Astrocyte (in vitro differentiated cells and primary cell): ENCODE data around the gene FAM107B. TPM values are rescaled to one million over a fixed set of nuclear protein-coding genes. Genes with fewer than 3 reads are reported as not detected.

ENCODE experiments used
- DNase-seq: peaks from one replicate; pipeline ENCODE4 v3.0.0-alpha.2; 2010; ENCODE audit warnings: low read depth
- FAIRE-seq: peaks from 2 replicates; lab custom pipeline; 2011; peaks lifted over from hg19 to GRCh38; lab: Jason Lieb, UNC
- H2AFZ ChIP-seq: 2 replicates; pipeline ENCODE4 v1.6.0; 2012; ENCODE audit warnings: low read depth, low read length, inconsistent platforms
- H3K27ac ChIP-seq: 2 replicates; pipeline ENCODE4 v1.5.1; 2011; ENCODE audit warnings: low read depth, low read length, inconsistent platforms
- H3K27me3 ChIP-seq: 2 replicates; pipeline ENCODE4 v1.6.0; 2011; ENCODE audit warnings: low read length, inconsistent platforms; ENCODE audit not compliant: insufficient read depth
- H3K36me3 ChIP-seq: 2 replicates; pipeline ENCODE4 v1.5.1; 2011; ENCODE audit warnings: low read length, inconsistent platforms; ENCODE audit not compliant: insufficient read depth
- H3K4me1 ChIP-seq: 2 replicates; pipeline ENCODE4 v1.5.1; 2011; ENCODE audit warnings: low read length, inconsistent platforms; ENCODE audit not compliant: insufficient read depth
- H3K4me2 ChIP-seq: 2 replicates; pipeline ENCODE4 v1.6.0; 2012; ENCODE audit warnings: low read length, inconsistent platforms
- H3K4me3 ChIP-seq: 2 replicates; pipeline ENCODE4 v1.5.1; 2011; ENCODE audit warnings: low read depth, mild to moderate bottlenecking, low read length, inconsistent platforms; ENCODE audit not compliant: insufficient read depth
- H3K79me2 ChIP-seq: 2 replicates; pipeline ENCODE4 v1.6.0; 2012; ENCODE audit warnings: mild to moderate bottlenecking, low read length, inconsistent platforms; ENCODE audit not compliant: insufficient read depth
- H3K9ac ChIP-seq: 2 replicates; pipeline ENCODE4 v1.6.0; 2012; ENCODE audit warnings: mild to moderate bottlenecking, low read length, inconsistent platforms
- H3K9me3 ChIP-seq: 2 replicates; pipeline ENCODE4 v1.5.1; 2012; ENCODE audit warnings: low read depth, mild to moderate bottlenecking, low read length, inconsistent platforms; ENCODE audit not compliant: insufficient read depth
- H4K20me1 ChIP-seq: 2 replicates; pipeline ENCODE4 v1.6.0; 2012; ENCODE audit warnings: low read length, inconsistent platforms; ENCODE audit not compliant: insufficient read depth
- H3K27ac Mint-ChIP-seq: one replicate; pipeline ENCODE4 v1.8.0; 2021; ENCODE audit warnings: mild to moderate bottlenecking, mixed read lengths; ENCODE audit not compliant: unreplicated experiment
- H3K27me3 Mint-ChIP-seq: one replicate; pipeline ENCODE4 v1.8.0; 2021; ENCODE audit warnings: low read depth, mixed read lengths; ENCODE audit not compliant: unreplicated experiment
- H3K36me3 Mint-ChIP-seq: one replicate; pipeline ENCODE4 v1.8.0; 2021; ENCODE audit warnings: low read depth, mixed read lengths; ENCODE audit not compliant: unreplicated experiment
- H3K4me1 Mint-ChIP-seq: one replicate; pipeline ENCODE4 v1.8.0; 2021; ENCODE audit warnings: low read depth, mixed read lengths; ENCODE audit not compliant: unreplicated experiment
- H3K4me3 Mint-ChIP-seq: one replicate; pipeline ENCODE4 v1.8.0; 2021; ENCODE audit warnings: mild to moderate bottlenecking, moderate library complexity, mixed read lengths; ENCODE audit not compliant: unreplicated experiment
- H3K9me3 Mint-ChIP-seq: one replicate; pipeline ENCODE4 v1.8.0; 2021; ENCODE audit warnings: mild to moderate bottlenecking, mixed read lengths; ENCODE audit not compliant: unreplicated experiment
- EZH2 ChIP-seq: IDR thresholded peaks from 2 replicates; pipeline ENCODE4 v1.6.1; 2012; ENCODE audit warnings: mild to moderate bottlenecking, low read length, inconsistent platforms; ENCODE audit not compliant: insufficient read depth
- total RNA-seq: library from RNA; stranded (reverse); gene quantifications from 2 replicates; pipeline ENCODE4 v1.2.1, GENCODE V29; 2021
- TF ChIP-seq, protein P1 (sequence below): IDR thresholded peaks from 2 replicates; pipeline ENCODE4 v1.5.1; 2011; ENCODE audit warnings: low read depth, mild to moderate bottlenecking, inconsistent platforms, low read length, moderate library complexity; ENCODE audit not compliant: insufficient read depth

FAM107B gene
- total RNA-seq, 1 donor from 2014 or later, result 36.0 TPM

DNA sequence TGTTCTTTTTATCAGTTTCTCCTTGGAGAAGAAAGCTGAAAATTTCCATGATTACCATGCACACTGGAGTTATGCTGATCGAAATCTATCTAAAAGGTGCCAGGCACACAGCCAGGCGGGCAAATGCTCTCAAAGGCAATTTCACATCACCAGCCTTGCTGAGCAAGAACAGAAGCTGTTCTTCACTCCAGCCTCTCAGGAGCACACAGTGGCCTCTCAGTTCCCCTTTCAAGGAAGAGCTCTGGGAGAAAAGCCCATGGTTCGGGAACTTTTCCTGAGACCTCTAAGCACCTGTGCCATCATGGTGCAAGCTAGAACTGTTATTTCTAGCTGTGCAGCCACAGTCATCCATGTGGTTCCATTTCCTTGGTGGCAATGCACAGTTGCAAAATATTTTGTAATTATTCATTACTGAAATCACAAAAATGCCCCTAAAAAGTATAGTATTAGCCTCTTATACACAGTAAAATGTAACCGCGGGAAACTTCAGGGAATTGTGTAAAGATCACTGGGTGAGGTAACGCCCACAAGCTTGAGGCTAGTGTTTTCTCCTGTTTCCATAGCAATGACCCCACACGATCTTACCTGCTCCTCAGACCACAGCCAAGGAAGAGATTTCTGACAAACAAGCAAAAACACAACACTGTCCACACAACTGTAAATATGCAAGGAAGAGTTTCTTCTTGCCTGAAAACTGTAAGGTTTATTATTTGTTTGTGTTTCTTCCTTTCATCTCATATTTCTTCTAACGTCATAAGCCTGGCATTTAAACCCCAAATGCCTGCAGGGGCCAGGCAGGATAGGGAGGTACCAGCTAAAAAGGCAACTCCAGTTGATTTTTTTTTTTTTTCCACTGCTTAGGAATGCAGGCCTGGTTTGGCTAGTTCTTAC is 121.2 kb downstream of the FAM107B start:
- H3K36me3 Mint-ChIP-seq, result no peaks in the 10 kb centered on the region
- no peak for TF ChIP-seq EZH2
- TF ChIP-seq, protein P1, sequence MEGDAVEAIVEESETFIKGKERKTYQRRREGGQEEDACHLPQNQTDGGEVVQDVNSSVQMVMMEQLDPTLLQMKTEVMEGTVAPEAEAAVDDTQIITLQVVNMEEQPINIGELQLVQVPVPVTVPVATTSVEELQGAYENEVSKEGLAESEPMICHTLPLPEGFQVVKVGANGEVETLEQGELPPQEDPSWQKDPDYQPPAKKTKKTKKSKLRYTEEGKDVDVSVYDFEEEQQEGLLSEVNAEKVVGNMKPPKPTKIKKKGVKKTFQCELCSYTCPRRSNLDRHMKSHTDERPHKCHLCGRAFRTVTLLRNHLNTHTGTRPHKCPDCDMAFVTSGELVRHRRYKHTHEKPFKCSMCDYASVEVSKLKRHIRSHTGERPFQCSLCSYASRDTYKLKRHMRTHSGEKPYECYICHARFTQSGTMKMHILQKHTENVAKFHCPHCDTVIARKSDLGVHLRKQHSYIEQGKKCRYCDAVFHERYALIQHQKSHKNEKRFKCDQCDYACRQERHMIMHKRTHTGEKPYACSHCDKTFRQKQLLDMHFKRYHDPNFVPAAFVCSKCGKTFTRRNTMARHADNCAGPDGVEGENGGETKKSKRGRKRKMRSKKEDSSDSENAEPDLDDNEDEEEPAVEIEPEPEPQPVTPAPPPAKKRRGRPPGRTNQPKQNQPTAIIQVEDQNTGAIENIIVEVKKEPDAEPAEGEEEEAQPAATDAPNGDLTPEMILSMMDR, result no peak
- no peak for FAIRE-seq
- H3K4me3 Mint-ChIP-seq, result no peak overlapping the region
- H3K9me3 Mint-ChIP-seq, result no peaks in the 10 kb centered on the region
- peaks cover 32% of the 10 kb centered on the region for H3K4me1 Mint-ChIP-seq
- peak overlapping the region; percentile 63 for H3K4me2 ChIP-seq
- H3K27me3 ChIP-seq, result no peaks in the 10 kb centered on the region
- H3K9me3 ChIP-seq, result no peaks in the 10 kb centered on the region
- no peak overlapping the region for H3K27ac ChIP-seq
- peaks cover 10% of the 10 kb centered on the region for H3K4me1 ChIP-seq
- no peaks in the 10 kb centered on the region for H3K27me3 Mint-ChIP-seq
- no peaks in the 10 kb centered on the region for H3K79me2 ChIP-seq
- DNase-seq, result peak; percentile 70
- H3K27ac Mint-ChIP-seq, result peak overlapping the region; percentile 68
- H3K4me3 ChIP-seq, result no peak overlapping the region
- no peak overlapping the region for H2AFZ ChIP-seq
- H4K20me1 ChIP-seq, result no peaks in the 10 kb centered on the region
- H3K9ac ChIP-seq, result no peak overlapping the region
- no peaks in the 10 kb centered on the region for H3K36me3 ChIP-seq

DNA sequence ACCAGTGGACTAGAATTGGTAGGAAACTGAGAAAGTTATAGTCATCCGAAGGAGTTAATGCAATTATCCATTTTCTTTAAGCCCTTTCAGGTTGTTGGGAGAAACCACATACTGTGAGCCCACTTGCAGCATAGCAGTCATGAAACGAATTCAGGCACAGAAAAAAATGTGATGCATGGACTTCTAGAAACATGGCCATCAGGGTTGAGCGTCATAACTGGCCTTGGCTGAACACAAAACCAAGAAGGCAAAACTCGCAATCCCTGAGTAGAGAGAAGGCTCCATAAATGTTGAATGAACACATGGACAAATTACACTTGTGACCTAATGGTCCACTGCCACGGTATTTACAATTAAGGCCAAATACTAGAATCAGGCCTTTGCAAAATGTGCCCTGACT is 121.9 kb downstream of the FAM107B start:
- FAIRE-seq (no peak), DNase-seq (no peak)
- no peaks in the 10 kb centered on the region for H3K9me3 ChIP-seq
- no peak overlapping the region for H3K4me2 ChIP-seq
- Mint-ChIP-seq H3K27me3 (no peaks in the 10 kb centered on the region), H3K27ac (peak overlapping the region; percentile 68), H3K4me3 (no peak overlapping the region), H3K9me3 (no peaks in the 10 kb centered on the region), H3K36me3 (no peaks in the 10 kb centered on the region), H3K4me1 (peaks cover 33% of the 10 kb centered on the region)
- H3K27me3 ChIP-seq, result no peaks in the 10 kb centered on the region
- no peak overlapping the region for H2AFZ ChIP-seq
- H3K4me1 ChIP-seq, result peaks cover 8% of the 10 kb centered on the region
- H3K79me2 ChIP-seq, result no peaks in the 10 kb centered on the region
- TF ChIP-seq EZH2, result no peak
- TF ChIP-seq, protein P1, result no peak
- no peaks in the 10 kb centered on the region for H4K20me1 ChIP-seq
- no peak overlapping the region for H3K4me3 ChIP-seq
- no peak overlapping the region for H3K9ac ChIP-seq
- H3K27ac ChIP-seq, result no peak overlapping the region
- no peaks in the 10 kb centered on the region for H3K36me3 ChIP-seq

DNA sequence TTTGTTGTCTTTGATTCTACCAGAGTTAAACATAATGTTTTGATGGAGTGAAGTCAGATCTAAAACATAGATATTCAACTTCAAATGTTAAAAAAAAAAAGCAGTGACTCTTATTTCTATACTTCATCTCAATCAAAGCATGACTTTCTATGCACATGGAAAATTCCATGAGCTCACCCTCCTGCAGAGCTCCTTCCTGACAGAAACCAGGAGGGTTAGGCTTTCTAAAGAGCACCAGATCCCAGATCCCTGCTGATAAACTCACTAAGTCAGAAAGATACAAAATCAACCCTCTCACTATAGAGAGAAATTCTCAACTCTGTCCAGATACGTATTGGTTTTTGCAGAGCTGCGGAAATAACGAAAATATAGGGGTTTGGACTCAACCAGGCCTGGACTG is 122.6 kb downstream of the FAM107B start:
- Histone ChIP-seq H3K9me3 (no peaks in the 10 kb centered on the region), H3K4me3 (no peak overlapping the region), H3K36me3 (no peaks in the 10 kb centered on the region), H3K27ac (no peak overlapping the region), H3K4me2 (no peak overlapping the region), H3K9ac (no peak overlapping the region), H3K27me3 (no peaks in the 10 kb centered on the region), H4K20me1 (no peaks in the 10 kb centered on the region), H3K4me1 (peaks cover 8% of the 10 kb centered on the region), H2AFZ (no peak overlapping the region), H3K79me2 (no peaks in the 10 kb centered on the region)
- FAIRE-seq (no peak), DNase-seq (no peak)
- TF ChIP-seq, protein P1, result no peak
- no peak for TF ChIP-seq EZH2
- Mint-ChIP-seq H3K9me3 (no peaks in the 10 kb centered on the region), H3K4me1 (peaks cover 31% of the 10 kb centered on the region), H3K27me3 (no peaks in the 10 kb centered on the region), H3K27ac (no peak overlapping the region), H3K4me3 (no peak overlapping the region), H3K36me3 (no peaks in the 10 kb centered on the region)
